ENCODE measurements around the gene BNC2.

- TF ChIP-seq REST (IDR thresholded peaks at IDR 0.05; ENCODE audit: insufficient replicate concordance, low read depth) (no peak), CTCF (IDR thresholded peaks at IDR 0.05; ENCODE audit: insufficient read depth, low read length) (no peak), POLR2AphosphoS5 (IDR thresholded peaks at IDR 0.05; ENCODE audit: low read depth) (no peak), SPI1 (IDR thresholded peaks at IDR 0.05; ENCODE audit: borderline replicate concordance, low read depth) (no peak)
Observed at GRCh38 chr9:16561121-16561520, 309.3 kb downstream of the BNC2 start.
